OCI-LY7 (cell line): ENCODE results near the gene SUSD4.

Experiments
- EZH2phosphoT487 ChIP-seq: fragments of 200-600 bp; sonication (generic); IDR thresholded peaks from 2 replicates; pipeline ENCODE4 v1.6.1; 2018; ENCODE audit warnings: low read depth, borderline replicate concordance, mild to moderate bottlenecking, mixed run types, antibody characterized with exemption, low read length, moderate library complexity, mixed read lengths
- TF ChIP-seq, protein P1 (sequence below): fragments of 200-600 bp; sonication (generic); conservative IDR thresholded peaks from 2 replicates; pipeline ENCODE4 v1.5.1; 2014; ENCODE audit warnings: mild to moderate bottlenecking, antibody characterized with exemption, low read length, moderate library complexity, mixed read lengths

DNA sequence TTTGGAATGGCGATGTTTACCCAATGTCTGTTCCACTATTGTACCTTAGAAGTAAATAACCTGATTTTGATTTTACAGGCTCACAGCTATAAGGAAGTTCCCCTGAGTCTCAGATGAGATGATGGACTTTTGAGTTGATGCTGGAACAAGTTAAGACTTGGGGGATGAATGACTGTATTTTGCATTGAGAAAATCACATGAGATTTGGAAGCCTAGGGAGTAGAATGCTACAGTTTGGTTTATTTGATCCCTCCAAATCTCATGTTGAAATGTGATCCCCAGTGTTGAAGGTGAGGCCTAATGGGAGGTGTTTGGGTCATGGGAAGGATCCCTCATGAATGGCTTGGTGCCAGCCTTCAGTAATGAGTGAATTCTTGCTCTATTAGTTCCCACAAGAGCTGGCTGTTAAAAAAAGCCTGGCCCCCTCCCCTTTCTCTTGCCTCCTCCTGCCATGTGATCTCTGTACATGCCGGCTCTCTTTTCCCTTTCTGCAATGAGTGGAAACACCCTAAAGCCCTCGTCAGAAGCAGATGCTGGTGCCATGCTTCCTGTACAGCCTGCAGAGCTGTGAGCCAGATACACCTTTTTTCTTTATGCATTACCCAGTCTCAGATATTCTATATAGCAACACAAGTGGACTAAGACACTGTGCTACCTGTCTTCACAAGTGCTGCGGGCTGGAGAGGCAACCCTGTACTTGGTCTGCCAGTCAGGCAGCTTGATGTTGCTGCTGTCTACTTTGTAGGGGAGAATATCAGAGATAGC lies 143.9 kb downstream of the SUSD4 start:
- TF ChIP-seq, protein P1, sequence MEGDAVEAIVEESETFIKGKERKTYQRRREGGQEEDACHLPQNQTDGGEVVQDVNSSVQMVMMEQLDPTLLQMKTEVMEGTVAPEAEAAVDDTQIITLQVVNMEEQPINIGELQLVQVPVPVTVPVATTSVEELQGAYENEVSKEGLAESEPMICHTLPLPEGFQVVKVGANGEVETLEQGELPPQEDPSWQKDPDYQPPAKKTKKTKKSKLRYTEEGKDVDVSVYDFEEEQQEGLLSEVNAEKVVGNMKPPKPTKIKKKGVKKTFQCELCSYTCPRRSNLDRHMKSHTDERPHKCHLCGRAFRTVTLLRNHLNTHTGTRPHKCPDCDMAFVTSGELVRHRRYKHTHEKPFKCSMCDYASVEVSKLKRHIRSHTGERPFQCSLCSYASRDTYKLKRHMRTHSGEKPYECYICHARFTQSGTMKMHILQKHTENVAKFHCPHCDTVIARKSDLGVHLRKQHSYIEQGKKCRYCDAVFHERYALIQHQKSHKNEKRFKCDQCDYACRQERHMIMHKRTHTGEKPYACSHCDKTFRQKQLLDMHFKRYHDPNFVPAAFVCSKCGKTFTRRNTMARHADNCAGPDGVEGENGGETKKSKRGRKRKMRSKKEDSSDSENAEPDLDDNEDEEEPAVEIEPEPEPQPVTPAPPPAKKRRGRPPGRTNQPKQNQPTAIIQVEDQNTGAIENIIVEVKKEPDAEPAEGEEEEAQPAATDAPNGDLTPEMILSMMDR = no peak
- no peak for TF ChIP-seq EZH2phosphoT487
